HG03097 (cell line): ENCODE data around the gene MINDY4.

ENCODE experiments used
- ATAC-seq: cut with Tn5 transposase; IDR thresholded peaks from one replicate; pipeline ENCODE4 v1.9.1; 2021; ENCODE audit not compliant: unreplicated experiment, low FRiP score

The MINDY4 gene

GRCh38 chr7:30771174-30771879 is at the start of gene MINDY4:
TSS of gene MINDY4 (plus strand) at chr7:30771417. CDS start at chr7:30771494, 77 bp downstream.
- ATAC-seq = peak; percentile 72

GRCh38 chr7:30722187-30722586 is 49.0 kb upstream of the MINDY4 start:
- no peak for ATAC-seq

- no peak for ATAC-seq
Measured at GRCh38 chr7:30722671-30723070, 48.5 kb upstream of the MINDY4 start.

DNA sequence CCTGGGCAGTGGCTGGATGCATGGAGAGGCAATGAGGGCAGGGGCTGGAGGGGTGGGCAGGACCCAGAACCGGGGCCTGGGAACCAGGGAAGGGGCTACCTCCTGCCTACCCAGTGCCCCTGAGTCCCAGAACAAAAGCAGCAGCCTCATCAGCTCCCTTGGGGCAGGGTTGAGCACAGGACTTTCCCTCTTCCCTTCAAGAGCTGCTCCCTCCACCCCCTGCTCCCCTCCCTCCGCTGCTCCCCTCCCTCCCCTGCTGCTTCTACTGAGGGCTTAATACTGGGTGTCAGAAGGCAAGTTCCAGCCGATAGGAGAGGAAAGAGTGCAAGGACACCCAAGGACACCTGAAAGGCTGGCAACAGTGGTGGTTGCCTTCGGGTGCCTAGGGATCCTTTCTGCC is 47.4 kb upstream of the MINDY4 start:
- no peak for ATAC-seq

DNA sequence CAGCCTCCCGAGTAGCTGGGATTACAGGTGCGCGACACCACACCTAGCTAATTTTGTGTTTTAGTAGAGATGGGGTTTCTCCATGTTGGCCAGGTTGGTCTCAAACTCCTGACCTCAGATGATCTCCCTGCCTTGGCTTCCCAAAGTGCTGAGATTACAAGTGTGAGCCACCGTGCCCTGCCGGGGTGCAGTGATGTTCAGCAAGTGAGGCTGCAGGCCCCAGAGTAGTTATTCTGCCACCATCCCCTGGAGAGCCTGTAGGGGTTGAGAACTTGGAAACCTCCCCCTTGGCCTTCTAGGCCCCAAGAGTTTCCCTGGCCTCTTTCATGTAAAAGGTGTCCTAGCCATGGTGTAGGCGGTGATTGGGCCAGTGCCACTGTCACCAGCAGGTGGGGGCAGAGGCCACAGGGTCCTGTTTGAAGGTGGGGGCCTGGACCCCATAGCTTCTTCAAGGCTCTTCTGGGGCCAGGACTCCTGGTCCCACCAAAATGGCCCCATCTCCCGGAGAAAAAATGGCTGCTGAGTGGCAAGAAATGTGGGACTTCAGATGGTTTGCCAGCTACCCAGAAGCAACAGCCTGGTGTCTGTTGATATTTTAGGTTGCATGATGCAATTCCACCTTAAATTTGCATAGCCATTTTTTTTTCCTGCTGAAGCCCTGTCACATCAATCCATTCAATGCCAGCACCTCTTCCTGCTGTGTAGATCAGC is 44.8 kb upstream of the MINDY4 start:
- ATAC-seq = no peak

DNA sequence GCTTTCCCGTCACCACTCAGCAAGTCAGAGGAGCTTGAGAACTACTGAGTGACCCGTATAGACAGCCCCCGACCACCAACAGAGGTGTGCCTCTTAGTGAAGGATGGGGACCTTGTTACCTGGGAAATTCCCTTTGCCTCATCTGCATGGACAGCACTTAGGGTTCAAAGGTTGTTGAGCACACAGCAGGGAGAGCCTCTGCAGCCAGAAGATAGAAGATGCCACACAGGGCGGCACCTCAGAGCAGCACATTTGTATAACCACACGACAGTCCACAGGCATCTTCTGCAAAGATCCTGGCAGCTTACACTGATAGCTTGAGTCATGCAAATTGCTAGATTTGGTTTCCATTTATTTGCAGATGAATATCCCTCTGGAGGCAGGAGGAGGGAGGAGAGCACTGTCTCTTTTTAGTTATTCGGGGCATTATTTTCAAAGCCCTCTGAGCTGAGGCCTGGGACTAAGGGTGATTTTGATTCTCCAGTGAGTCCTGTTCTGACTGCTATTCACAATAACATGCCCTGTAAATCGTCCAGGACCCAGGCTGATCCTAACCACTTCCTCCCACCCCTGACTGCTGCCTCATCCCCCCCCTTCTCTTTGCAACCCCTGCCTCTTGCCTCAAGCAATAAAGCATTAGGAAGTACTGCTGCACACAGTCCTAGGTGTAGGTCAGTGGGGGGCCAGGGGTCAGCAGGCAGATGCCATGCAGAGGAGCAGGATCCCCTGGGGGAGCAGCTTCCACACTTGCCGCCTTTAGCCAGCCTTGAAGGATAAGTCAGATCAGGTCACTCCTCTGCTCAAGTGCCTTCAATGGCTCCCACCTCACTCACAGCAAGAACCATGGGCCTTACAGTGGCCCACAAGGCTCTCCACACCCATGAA is 43.9 kb upstream of the MINDY4 start:
- ATAC-seq = no peak

GRCh38 chr7:30728591-30729100 is 42.6 kb upstream of the MINDY4 start:
- ATAC-seq = no peak

- no peak for ATAC-seq
Measured at GRCh38 chr7:30729642-30730041, 41.6 kb upstream of the MINDY4 start.

DNA sequence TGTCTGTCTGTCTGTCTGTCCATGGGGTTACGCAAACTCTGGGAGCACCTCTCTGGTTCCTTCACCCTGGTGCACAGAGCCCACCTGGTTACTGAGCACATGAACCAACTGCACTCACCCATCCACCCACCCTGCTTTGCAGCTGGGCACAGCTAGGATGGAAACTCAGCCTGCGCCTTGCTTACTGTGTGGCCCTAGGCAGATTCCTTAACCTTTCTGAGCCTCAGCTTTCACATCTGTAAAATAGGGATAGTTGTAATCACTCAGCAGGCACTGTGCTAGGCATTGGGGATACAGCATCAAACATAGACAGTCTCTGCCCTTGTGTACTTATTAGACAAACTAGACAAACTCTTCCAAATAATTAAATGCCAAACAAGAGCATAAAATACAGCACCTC is 41.1 kb upstream of the MINDY4 start:
- no peak for ATAC-seq

DNA sequence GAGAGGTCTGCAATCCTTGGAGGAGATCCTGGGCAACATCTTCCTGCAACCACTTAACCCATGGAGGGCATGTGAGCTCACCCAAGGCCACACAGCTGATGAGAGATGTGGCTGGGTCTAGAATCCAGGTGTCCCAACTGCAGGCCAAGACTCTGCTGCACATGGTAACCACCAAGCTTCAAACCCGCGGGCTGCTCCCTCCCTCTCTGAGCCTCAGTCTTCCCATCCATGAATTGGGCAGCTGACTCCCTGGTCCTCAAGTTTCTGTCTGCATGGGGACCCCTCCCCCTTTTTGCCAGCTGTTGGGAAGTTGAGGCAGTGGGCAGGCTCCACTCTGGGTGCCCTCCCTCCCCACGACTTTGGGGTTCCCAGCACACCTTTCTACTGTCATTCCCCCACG is 40.2 kb upstream of the MINDY4 start:
- no peak for ATAC-seq

GRCh38 chr7:30731581-30731980 is 39.6 kb upstream of the MINDY4 start:
- ATAC-seq = no peak

GRCh38 chr7:30732606-30733005 is 38.6 kb upstream of the MINDY4 start:
- ATAC-seq = no peak

DNA sequence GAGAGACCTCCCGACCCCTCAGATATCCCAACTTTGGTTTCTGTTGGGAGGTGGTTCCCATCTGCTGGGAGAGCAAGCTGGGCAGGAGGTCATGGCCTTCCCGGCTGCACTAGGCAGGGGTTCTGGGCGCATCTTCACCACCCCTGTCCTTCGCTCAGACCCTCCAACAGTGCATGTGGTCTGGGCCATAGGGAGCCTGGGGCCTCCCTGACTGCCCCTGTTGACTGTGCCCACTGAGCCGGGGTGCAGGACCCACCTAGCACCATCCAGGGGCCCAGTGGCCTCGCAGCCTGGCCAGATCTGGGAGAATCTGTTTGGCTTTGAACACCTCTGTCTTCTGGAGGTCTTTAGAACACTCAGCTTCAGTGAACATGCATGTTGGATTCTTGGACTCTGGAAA is 38.0 kb upstream of the MINDY4 start:
- no peak for ATAC-seq

DNA sequence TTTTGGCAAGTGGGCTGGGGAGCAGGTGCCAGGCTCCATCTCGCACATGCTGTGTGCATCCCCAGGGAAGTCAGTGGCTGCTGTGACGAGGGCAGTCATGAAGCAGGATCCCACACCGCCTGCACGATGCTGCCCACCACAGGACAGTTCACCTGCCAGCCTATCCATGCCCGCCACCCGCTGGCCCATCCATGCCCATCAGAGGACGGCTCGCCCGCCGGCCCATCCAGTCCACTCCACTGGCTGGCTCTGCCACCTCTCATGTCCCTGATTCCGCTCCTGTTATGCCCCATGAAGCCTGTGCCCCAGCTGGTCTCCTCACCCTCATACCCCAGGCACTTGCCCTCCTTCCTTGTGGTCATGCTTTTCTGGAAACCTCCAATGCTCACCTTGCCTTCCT is 37.5 kb upstream of the MINDY4 start:
- ATAC-seq = no peak

- ATAC-seq = no peak
Measured at GRCh38 chr7:30734497-30734896, 36.7 kb upstream of the MINDY4 start.

DNA sequence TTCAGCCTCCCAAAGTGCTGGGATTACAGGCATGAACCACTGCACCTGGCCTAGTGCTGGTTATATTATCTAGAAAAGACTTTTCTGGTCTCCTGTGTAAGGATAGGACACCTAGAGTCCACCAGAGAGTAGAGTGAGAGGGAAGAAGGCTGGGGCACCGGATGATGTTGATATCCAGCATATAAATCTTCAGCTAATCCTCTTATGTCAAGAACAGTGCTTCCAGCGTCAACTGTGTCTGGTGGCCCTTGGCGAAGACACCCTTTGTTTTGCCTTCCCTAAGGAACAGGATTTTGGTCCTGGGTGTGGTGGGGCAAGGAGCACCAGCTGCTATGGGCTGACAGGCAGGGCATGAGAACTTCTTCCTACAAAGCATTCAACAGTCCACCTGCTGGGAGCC is 35.6 kb upstream of the MINDY4 start:
- no peak for ATAC-seq

DNA sequence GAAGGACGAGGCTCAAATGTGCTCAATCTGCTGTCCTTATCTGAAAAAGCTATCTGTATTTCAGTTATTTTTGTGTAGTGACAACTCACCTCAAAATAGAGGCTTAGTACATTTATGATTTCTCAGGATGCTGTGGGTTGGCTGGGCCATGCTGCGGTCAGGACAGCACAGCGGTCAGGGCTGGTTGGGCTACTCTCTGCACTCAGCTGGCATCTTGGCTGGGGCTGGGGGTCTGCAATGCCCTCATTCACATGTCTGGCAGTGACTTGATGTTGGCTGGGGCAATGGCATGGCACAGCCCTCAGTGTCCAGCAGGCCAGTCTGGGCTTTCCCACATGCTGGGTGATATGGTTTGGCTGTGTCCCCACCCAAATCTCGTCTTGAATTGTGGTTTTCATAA is 34.9 kb upstream of the MINDY4 start:
- no peak for ATAC-seq

DNA sequence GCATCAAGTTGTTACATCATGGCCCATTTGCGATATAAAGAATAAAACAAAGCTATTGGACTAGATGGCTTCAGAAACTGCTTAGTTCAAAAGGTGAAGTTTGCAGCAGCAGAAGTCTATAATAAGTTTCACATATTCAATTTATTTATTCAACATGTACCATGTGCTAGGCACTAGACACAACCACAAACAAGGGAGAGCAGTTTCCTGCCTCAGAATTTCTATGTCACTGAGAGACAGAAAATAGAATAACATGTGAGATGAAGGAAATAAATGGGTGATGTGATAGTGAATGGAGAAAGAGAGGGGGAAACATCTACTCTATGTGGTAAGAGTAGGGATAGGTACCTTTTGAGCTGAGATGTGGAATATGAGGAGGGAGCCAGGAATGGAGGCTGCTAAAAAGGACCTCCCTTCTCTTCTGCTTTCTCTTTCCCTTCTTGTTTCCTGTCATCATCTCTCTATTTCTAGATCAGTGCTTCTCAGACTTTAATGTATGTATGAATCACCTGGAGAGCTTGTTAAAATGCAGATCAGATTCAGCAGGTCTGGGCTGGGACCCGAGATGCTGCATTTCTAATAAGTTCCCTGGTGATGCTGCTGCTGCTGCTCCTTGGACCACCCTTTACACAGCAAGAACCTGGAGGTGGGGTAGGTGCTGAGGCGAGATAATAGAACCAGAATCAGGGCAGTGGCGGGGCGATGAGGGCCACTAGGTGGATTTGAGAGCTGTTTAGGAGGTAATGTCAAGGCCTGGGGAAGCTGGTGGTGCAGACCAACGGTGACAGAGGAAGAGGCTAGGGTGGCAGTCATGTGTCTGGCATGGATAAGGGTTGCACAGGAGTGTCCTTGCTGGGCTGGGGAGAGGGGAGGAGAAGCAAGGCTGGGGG is 32.9 kb upstream of the MINDY4 start:
- ATAC-seq = no peak

DNA sequence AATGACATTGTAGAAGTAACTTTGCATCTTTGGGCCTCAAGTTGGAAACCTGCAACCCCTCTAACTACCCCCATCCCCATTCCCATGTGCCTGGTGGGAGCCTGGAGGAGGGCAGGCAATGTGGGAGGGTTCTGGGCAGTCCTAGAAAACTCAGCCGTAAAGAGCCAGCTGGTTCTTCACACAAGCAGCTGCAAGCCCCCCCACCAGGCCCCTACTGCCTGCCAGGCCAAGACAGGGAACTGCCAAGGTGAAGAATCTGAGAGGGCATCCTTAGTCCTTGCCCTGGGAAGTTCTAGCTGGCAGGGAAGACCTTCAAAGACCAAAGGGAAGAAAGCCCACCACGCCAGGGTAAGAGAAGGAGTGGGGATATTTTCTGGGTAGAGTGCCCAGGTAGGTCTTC is 31.5 kb upstream of the MINDY4 start:
- no peak for ATAC-seq
